SK-N-MC (cell line): ENCODE measurements around the gene MOB4.

Source experiments
- EZH2 ChIP-seq: fragments of 200-600 bp; sonication (generic); IDR thresholded peaks from one replicate; pipeline ENCODE4 v1.6.1; 2017; ENCODE audit warnings: antibody characterized with exemption
- POLR2AphosphoS5 ChIP-seq: IDR thresholded peaks from 2 replicates; pipeline ENCODE4 v1.6.1; 2012; ENCODE audit warnings: mild to moderate bottlenecking, low read depth, low read length, borderline replicate concordance

DNA sequence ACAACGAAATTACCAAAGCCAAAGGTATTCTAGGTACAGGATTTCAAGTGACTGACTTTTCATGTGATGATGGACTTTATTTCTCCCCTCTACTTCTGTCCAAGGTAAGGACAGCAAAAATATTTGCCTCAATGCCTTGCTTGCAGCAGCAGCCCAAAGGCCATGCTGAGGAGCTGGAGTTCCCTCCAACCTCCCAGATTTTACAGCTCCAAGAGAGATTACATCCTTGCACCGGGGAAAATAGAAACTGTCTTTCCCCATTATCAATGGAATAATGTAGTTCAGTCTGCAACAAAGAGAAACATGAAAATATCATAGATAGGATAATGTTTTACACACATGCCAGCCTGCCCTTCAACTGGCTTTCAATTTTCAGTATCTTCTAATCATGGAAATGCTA, 29.7 kb upstream of the MOB4 start:
- TF ChIP-seq POLR2AphosphoS5 (no peak), EZH2 (no peak)
